Stimulated activated CD4-positive, alpha-beta T cell treated with anti-CD3 and anti-CD28 coated beads, Interleukin-1b, Interleukin-23, amount 100 ng/mL, for 4 hours (primary cell): ENCODE measurements around the gene DUSP10.

Source experiments
- DNase-seq, 2 donors: peaks; one replicate each; pipeline ENCODE4 v3.0.0-alpha.2; 2020; ENCODE audit warnings: low read depth in 2 of 2

The DUSP10 gene

GRCh38 chr1:221765527-221765926 is 23.6 kb upstream of the DUSP10 start:
- no peak for DNase-seq

GRCh38 chr1:221762121-221762520 is 20.2 kb upstream of the DUSP10 start:
- DNase-seq, result no peak

- no peak for DNase-seq
Measured at GRCh38 chr1:221761354-221762002, 19.6 kb upstream of the DUSP10 start.

DNA sequence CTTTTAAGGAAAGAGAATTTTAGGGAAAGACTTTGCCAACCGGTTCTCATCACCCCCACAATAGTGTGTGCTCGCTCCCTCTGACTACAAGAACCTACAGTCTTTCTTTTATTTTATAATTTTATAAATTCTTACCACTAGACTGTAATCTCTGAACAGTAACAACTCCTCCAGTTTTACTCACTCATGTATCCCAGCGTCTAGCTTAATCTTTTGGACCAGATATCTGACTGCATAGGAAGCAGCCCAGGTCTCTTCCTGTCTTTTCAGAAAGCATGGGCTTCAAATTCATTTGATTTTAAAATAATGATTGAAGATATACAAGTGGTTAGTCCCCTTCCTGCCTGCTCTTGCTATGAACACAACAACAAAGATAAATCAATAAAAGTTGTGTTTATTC is 19.0 kb upstream of the DUSP10 start:
- no peak for DNase-seq

DNA sequence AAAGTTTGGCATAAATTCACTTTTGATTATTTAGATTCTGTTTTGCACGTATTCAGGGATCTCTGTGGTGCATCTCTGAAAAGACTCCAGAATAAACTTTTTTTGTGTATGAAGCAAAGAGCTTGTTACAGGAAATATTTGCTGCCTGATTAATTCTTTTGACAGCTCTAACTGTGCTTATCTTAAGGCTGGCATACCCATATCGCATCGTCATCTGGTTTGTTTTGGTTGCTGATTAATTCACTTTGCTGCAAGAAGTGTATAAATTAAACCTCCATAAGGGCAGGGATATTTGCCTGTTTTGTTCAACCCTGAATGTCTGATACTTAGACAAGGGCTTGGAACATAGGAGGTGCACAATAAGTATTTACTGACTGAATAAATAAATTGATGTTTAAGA is 17.5 kb upstream of the DUSP10 start:
- no peak for DNase-seq

- no peak for DNase-seq
Measured at GRCh38 chr1:221758455-221758854, 16.6 kb upstream of the DUSP10 start.

GRCh38 chr1:221756830-221757551 is 15.1 kb upstream of the DUSP10 start:
- DNase-seq, result no peak

DNA sequence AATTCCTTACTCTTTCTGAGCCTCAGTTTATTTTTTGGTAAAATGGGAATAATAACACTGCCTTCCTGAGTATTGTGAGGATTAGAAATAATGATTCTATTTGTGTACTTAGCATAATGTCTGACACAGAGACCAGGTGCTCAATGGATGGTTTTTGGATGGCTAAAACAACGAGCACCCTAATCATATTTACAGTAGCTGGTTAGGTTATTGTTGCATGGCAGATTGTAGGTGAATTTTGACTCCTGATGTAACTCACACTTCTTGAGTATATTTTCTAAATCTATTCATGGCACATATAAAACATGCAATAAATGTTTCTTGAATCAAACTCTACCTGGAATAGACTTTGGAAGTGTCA is 11.9 kb upstream of the DUSP10 start:
- DNase-seq, result no peak

DNA sequence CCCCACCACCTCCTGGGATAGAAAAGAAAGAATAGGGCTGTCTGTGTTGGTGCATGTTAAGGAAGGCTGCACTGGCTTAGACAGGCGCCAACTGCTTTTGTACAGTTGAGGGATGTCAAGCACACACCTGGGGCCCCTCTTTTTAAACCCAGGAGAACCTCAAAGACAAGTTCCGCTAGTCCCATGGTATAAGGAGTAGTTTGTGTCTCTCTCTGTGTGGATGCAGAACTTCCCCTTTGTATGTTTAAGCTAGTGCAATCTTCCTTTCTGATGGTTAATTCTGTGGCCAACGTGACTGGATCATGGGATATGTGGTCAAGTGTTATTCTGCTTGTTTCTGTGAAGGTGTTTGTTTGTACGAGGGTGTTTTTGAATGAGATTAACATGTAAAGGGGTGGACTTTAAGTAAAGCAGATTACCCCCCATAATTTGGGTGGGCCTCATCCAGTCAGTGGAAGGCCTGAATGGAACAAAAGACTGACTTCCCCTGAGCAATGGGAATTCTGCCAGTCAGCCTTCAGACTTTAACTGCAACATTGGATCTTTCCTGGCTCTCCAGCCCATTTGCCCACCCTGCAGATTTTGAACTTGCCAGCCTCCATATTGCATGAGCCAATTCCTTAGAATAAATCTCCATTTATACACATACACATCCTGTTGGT is 9.5 kb upstream of the DUSP10 start:
- DNase-seq, result no peak

DNA sequence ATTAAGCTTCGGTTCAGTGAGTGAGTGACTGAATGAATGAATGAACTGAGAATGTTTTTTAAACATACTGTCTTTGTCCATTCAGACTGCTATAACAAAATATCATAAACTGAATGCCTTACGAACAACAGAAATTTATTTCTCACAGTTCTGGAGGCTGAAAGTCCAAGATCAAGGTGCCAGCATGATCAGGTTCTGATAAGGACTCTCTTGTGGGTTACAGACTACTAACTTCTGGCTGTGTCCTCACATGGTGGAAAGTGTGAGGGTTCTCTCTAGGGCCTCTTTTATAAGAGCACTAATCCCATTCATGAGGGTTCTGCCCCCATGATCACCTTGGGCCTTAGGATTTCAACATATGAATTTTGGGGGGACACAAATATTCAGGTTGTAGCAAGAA is 7.1 kb upstream of the DUSP10 start:
- no peak for DNase-seq

- no peak for DNase-seq
Measured at GRCh38 chr1:221747839-221748238, 6.0 kb upstream of the DUSP10 start.

DNA sequence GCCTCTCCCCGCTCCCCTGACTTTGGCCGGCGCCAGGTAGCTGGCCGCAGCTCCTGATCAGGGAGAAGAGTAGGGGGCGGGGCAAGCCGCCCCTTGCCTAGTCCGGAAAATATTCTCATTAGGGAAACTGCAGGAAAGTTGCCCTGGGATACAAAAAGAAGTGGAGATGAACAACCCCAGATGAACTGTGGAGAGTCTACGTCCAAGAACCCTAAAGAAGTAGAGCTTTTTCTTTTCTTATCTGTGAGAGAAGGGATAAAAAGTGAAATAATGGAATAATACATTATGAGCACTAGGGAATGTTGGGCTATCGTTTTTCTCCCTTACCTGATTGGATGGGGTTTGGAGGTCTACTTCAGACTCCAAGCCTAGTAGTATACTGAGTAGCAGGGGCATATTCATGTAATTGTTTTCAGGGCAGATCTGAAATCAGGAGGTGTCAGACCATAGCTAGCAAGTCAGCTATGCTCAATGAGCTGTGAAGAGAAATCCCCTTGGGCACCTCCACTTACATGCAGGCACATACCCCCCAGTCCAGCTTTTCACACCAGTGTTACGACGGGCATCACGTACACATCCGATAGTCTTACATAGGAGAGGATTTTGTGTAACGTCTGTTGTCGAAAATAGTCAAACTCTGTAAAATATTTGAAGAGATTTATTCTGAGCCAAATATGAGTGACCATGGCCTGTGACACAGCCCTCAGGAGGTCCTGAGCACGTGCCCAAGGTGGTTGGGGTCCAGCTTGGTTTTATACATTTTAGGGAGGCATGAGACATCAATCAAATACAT is 1.7 kb upstream of the DUSP10 start:
- DNase-seq, result no peak

DNA sequence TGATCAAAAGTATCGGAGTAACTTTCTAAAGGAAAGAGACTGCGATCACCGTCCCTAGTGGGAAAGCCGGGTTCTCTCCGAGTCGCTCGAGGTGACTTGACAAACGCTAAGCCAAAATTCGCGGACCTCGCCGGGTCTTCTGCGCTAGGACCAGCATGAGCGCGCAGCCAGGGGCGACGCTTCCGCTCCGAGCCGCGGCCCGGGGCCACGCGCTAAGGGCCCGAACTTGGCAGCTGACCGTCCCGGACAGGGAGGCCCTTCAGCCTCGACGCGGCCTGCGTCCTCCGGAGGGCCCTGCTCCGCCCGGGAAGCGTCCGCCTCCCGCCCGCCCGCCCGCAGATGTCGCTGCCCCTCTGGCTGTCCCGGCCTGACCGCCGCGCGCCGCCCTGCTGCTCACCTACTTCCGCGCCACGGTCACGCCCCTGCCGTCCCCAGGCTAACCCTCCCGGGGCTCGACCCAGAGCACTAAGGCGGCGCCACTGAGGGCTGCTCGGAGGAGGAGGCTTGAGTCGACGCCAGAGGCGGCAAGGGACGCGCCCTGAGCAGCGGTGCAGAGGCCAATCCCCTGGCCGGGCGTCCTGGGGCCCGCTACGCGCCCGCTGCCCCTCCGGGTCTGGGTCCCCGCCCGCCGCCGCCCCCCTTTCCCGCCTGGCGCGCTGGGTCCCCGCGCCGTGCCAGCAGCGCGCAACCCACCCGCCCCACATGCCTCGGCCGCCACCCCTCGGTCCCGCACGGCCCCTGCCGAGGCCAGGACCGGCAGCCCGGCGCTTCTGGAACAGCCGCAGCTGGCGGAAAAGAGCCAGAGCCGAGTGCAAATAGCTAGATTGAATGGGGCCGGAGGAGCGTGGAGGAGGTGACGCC is 896 bp upstream of the DUSP10 start:
- peak; percentile 52 to 68 for DNase-seq

DNA sequence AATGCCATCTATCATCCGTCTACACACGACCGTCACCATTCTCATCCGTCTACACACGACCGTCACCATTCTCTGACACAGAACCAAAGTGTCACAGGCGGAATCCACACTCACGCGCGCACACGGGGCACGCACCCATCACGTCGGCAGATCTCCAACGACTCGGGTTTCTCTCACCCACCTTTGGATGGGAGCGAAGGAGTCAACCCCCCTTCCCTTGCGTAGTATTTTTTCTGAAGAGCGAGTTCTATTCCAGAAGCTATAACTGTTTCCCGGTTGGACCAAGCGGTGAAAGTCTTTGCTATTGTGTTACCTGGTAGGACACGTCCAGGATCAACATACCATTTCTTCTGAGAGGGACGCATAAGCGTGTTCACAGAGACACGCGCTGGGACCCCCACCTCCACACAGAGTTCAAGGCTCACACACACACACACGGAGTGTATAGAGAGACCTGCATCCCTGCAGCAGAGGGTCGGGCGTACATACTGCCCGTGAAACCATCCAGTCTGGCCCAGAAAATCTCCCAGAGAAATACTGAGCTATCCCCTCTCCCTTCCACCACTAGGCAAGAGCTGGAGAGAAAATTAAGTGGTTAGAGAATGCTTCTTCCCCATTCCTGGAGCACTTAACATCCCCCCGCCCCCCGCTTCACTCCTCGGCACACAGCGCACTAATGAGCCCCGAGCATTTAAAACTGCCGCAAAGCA is 741 bp downstream of the DUSP10 start:
- no peak for DNase-seq

DNA sequence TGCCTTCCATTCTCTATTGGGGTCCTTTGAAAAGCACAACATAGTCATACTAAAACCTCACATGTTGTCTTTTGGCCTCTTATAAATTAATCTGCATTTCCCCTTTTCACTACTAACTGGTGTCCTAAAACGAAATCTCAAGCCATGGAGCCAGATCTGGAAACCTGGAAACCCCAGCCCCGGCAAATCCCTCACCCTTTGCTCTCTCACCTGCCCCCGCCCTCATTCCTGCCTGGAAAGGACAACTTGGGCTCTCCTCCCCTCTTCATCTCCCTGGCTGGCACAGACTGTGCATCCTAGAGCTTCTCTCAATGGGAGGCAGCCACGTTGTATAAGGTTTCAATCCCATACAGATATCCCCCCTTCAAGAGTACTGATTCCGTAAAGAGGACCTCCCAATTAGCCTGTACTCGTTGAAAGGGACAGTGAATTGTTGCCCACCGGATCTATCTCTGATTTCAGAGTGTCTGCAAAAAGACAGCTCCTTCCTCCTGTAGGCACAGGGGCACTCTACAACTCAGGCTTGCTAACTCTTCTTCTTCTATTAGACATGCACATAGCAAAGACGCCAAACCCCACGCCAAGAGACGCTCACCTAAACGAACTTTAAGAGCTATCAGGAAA is 1.4 kb downstream of the DUSP10 start:
- DNase-seq, result no peak

GRCh38 chr1:221739677-221740025 is 2.2 kb downstream of the DUSP10 start:
- no peak for DNase-seq

DNA sequence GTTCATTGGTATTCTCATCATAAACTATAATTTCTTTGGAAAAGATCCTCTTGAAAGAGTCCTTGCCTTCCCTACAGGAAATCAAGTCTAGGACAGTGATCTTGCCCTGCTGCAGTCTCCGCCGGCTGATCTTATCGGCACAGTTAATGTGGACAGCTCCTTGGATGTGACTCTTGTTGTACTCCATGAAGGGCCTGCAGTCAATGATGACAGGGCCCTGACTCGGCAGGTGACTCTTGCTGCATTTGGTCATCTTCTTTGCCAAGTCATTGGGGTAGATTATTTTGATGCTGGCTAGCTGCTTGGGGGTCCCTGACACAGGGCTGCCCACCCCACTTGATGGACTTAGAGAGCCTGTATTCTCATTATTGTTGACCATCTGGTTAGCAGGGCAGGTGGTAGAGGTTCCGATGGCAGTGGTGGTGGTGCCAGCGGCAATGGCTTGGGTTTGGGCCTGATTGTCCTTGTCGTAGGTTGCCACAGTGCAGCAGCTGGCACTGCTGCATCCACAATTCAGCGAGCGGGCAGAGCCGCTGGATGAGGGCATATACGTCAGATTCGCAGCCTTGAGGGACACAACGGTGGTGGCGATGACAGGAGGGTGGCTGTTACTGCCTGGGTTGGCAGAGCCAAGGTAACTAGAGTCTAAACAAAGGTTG is 2.7 kb downstream of the DUSP10 start:
- DNase-seq, result no peak

GRCh38 chr1:221736714-221737113 is 5.2 kb downstream of the DUSP10 start:
- no peak for DNase-seq

- DNase-seq, result no peak
Measured at GRCh38 chr1:221735999-221736398, 5.9 kb downstream of the DUSP10 start.

GRCh38 chr1:221734187-221734586 is 7.7 kb downstream of the DUSP10 start:
- DNase-seq, result no peak
